Fibroblast of mammary gland (primary cell): ENCODE results near the gene INPP5K.

ENCODE experiments used
- DNase-seq: peaks from one replicate; pipeline ENCODE4 v3.0.0-alpha.2; 2010; ENCODE audit warnings: low read depth
- H3K4me3 ChIP-seq: 2 replicates; pipeline ENCODE4 v1.5.1; 2011; ENCODE audit warnings: low read depth, mild to moderate bottlenecking, low read length, moderate library complexity; ENCODE audit not compliant: control insufficient read depth
- CTCF ChIP-seq: conservative IDR thresholded peaks from 2 replicates; pipeline ENCODE4 v1.5.1; 2011; ENCODE audit warnings: low read depth, low read length, inconsistent platforms; ENCODE audit not compliant: control insufficient read depth, insufficient read depth

INPP5K gene

GRCh38 chr17:1495265-1495989 lies 21.0 kb downstream of the INPP5K start:
- DNase-seq, result no peak
- no peak for TF ChIP-seq CTCF
- H3K4me3 ChIP-seq, result no peak overlapping the region

GRCh38 chr17:1494736-1495253 lies 21.6 kb downstream of the INPP5K start:
- DNase-seq, result no peak
- no peak overlapping the region for H3K4me3 ChIP-seq
- no peak for TF ChIP-seq CTCF

DNA sequence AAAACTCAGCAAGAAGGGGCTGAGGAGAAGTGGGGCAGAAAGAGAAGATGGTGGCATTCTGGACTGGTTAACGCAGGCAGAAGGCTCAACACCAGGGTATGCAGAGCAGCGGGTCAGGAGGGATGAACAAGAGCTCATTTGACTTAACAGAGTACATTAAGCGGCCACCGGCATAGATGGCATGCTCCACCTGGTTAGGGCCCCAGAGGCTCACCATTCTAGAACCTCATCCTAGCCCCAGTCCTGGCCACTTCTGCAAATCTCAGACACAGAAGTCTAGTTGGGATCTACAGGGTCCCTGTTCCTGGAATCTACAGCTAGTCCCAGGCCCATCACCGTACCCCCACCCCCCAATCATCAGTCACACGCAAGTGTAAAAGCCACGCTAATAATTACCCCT lies 22.2 kb downstream of the INPP5K start:
- no peak for DNase-seq
- H3K4me3 ChIP-seq, result no peak overlapping the region
- no peak for TF ChIP-seq CTCF

GRCh38 chr17:1493291-1493980 lies 23.0 kb downstream of the INPP5K start:
- no peak for DNase-seq
- H3K4me3 ChIP-seq, result no peak overlapping the region
- no peak for TF ChIP-seq CTCF

- peak within 1 kb of the TSS; percentile 45 for H3K4me3 ChIP-seq
- DNase-seq, result no peak
- TF ChIP-seq CTCF, result no peak
These were observed 23.9 kb downstream of the INPP5K start, which contains the start of gene MYO1C for GRCh38 chr17:1492249-1493206. Gene MYO1C (minus strand): TSS chr17:1492686. CDS start chr17:1492487, 199 bp downstream.
